ENCODE data around the gene ATAT1. TPM values are rescaled to one million over a fixed set of nuclear protein-coding genes. Genes with fewer than 3 reads are reported as not detected.
A peak's percentile ranks its signal among the peaks of the same experiment; 100 is the strongest.

Gene ATAT1
- total and polyA plus RNA-seq, 9 of the 15 experiments (the other 6 are each of a cell fraction or from before 2014, with no cell fraction given): 0.65 to 5.8 (median 1.6) TPM

GRCh38 chr6:30688569-30688968, 61.9 kb downstream of the ATAT1 start:
- no peaks in the 10 kb centered on the region for H4K20me1 ChIP-seq (replicated peaks; ENCODE audit: control insufficient read depth, insufficient read depth, low read length)
- no peaks in the 10 kb centered on the region for H3K27me3 ChIP-seq (ENCODE audit: control insufficient read depth in 2 of 2, insufficient read depth in 2 of 2, low read length in 2 of 2)
- DNase-seq (ENCODE audit: extremely low read depth in 1 of 4, low spot score in 3 of 4): no peak
- H3K9me3 ChIP-seq (replicated peaks; ENCODE audit: control insufficient read depth, insufficient read depth, low read depth, low read length): no peaks in the 10 kb centered on the region
- intact Hi-C loops (cut with micrococcal nuclease): loop anchor here (10.0 kb wide), 1 partner anchor 126 kb away; no protein-coding TSS in a partner anchor
- 90% methylated on average over 8 of the region's 9 CpGs for WGBS (ENCODE audit: insufficient coverage, low coverage, missing lambda C conversion rate)
- in situ Hi-C loops (cut with MboI): no loop called here
- peak overlapping the region; percentile 75 to 80 for H3K9ac ChIP-seq (ENCODE audit: insufficient read depth in 1 of 2, low read depth in 2 of 2, low read length in 2 of 2)
- no peak for FAIRE-seq
- H3K36me3 ChIP-seq (ENCODE audit: control insufficient read depth, insufficient read depth, low read length): peaks cover 8% of the 10 kb centered on the region; the same call in 2 of the 3 replicates
- no peak overlapping the region for H2AFZ ChIP-seq (ENCODE audit: low read depth, low read length)
- ChIA-PET CTCF (ENCODE audit: low intra/inter-chr PET ratio) (no interaction called here), POLR2A (interaction anchor here (0.7 to 23.5 kb wide), 5 partner anchors 8 to 73 kb away, joined by 3 to 524 read pairs (median 14); partner anchors contain the start of genes MDC1 and TUBB)
- no peak for ATAC-seq
- BruUV-seq (replicated peaks): no TSS peak
- H3K27ac ChIP-seq (ENCODE audit: extremely low read depth, low read depth, low read length): peak overlapping the region; percentile 88
- peaks cover 65% of the 10 kb centered on the region for H3K79me2 ChIP-seq (ENCODE audit: control insufficient read depth, insufficient read depth, low read length)
- H3K4me2 ChIP-seq (ENCODE audit: insufficient read depth, low read length): peak overlapping the region; percentile 97
- TF ChIP-seq POLR2AphosphoS5 (IDR thresholded peaks at IDR 0.05; ENCODE audit: control insufficient read depth, insufficient read depth, low read depth, low read length): peak; percentile 8; the same call in 1 of the 2 replicates
- no peak for TF ChIP-seq MLX (CRISPR knock-in tag; conservative IDR thresholded peaks at IDR 0.05)
- H3K4me3 ChIP-seq: no peak overlapping the region
- H3K4me1 ChIP-seq (replicated peaks in 1 of 2; ENCODE audit: control insufficient read depth in 2 of 2, insufficient read depth in 2 of 2, low read length in 2 of 2): peaks cover 42 to 74% of the 10 kb centered on the region in 2 experiments
- H3K9me1 ChIP-seq (ENCODE audit: control insufficient read depth, insufficient read depth, low read length): no peaks in the 10 kb centered on the region

All from K562 (cell line).